Daoy (cell line): ENCODE measurements around the gene GAL3ST2. TPM values are rescaled to one million over a fixed set of nuclear protein-coding genes. Genes with fewer than 3 reads are reported as not detected.
"Not testable (repeated sequence)": the region's sequence is repeated elsewhere in the genome, so short reads cannot be mapped to it uniquely, and the experiment has no call there.

Source experiments
- DNase-seq: peaks from one replicate; pipeline ENCODE4 v3.0.0-alpha.2; 2015; ENCODE audit warnings: low read depth
- total RNA-seq: library from RNA; depleted of rRNA; stranded (reverse); fragments of >200 nt; shearing (Covaris generic); gene quantifications from 2 replicates; pipeline ENCODE4 v1.2.3, GENCODE V29; 2014

GAL3ST2 gene
- total RNA-seq, 1 experiment from 2014 or later: not detected

DNA sequence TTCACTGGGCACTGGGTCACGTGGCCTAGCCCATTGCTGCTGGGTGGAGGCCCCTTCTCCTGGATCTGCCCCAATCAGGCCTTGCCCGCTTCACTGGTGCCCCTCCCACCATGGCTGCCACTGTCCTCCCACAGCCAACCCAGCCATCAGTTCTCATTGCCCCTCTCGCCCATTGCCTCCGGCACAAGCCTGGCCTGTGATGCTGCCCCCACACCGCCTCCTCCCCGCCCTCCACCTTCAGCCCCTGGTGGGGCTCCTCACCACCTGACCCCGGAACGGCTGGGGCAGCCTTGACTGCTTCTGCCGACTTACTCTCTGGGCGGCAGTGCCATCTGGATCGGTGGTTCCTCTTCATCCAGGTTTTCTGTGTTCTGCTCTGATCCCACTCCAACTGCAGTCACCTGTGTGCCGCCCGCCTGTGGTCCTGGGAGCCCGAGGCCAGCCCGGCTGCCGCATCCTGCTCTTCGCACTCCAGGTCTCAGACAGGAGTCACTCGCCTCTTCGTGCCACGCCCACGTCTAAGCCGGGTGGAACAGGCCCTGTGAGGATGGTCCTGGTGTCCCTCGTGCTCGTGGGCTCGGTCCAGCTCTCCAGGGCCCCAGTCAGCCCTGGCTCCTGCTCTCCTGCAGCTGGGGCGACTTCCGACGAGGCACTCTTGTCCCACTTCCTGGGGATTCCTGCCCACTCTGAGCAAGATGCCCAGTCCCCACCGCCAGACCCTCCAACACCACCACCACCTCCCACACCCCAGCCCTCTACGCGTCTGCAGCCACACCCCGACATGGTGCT is 28.0 kb upstream of the GAL3ST2 start:
- DNase-seq: no peak

- no peak for DNase-seq
Measured at GRCh38 chr2:241750076-241750840, 26.4 kb upstream of the GAL3ST2 start.

- no peak for DNase-seq
Measured at GRCh38 chr2:241751152-241751551, 25.5 kb upstream of the GAL3ST2 start.

GRCh38 chr2:241751776-241752175 is 24.8 kb upstream of the GAL3ST2 start:
- no peak for DNase-seq

DNA sequence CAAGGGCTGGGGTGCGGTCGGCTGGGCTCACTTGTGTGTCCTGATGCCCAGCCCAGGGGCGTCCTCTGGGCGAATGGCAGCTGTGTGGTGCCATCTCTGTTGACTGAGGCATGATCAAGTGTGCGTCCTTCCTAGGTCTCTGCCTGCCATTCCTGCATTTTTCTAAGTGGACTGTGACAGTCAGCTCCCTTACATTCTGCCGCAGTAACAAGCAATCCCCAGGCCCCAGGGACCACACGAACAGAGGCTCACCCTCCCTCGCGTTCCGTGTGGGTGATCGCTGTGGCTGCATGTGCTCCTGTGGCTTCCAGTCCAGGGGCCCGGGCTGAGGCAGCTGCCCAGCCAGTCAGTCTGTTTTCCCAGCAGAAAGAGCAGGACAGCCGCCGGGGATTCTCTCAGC is 24.4 kb upstream of the GAL3ST2 start:
- no peak for DNase-seq

DNA sequence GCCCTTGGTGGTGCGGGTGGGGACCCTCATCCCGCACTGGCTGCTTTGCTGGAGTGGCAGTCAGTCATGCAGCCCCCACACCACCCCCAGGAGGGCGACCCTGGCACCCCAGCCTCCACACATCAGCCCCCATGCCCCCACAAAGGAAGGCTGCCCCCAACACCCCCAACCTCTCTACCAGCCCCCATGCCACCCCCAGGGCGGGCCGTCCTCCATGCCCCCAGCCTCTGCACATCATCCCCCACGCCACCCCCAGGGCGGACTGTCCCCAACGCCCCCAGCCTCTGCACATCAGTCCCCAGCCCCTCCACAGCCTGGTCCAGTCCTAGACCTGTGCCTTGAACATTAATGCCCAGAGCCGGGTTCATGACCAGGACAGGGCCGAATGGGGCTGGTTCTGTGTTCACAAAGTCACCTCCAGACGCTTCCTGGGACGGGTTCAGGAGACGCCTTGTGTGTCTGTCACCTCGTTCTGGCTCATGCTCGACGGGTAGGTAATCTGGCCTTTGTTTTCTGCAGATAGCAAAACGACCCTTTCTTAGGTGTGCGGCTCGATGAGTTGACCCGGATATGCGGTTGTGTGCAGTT is 23.8 kb upstream of the GAL3ST2 start:
- no peak for DNase-seq

DNA sequence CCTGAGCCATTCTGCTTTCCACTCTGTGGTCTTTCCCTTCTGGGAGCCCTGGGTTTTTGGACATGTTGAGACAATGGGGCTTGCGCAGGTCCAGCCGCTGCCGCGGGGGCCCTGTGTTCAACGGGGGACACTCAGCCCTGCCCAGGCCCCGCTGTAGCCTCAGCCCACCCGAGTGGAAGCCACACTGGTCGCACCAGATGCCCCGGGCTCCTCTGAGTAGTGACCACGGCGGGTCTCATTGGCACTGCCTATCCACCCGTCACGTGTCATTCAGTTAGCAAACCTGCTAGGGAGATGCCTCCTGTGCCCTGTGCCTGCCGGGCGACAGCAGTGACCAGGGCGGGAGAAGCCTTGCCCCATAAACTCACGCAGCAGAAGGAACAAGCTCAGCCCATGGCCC is 23.1 kb upstream of the GAL3ST2 start:
- no peak for DNase-seq

DNA sequence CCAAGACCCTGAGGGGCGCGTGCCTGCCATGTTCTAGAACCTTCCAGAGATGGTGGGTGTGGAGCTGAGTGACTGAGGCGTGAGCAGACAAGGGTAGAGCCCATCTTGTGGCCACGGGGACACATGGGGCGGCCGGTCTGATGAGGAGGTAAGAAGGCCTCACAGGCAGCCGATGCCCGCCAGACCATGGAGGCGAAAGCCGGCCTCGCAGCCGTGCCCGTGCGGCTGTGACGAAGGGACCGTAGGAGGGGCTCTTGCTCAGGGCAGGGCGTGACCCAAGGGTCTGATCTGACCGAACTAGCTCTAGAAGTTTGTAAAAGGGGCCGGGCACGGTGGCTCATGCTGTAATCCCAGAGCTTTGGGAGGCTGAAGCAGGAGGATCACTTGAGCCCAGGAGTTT is 22.6 kb upstream of the GAL3ST2 start:
- DNase-seq: no peak

DNA sequence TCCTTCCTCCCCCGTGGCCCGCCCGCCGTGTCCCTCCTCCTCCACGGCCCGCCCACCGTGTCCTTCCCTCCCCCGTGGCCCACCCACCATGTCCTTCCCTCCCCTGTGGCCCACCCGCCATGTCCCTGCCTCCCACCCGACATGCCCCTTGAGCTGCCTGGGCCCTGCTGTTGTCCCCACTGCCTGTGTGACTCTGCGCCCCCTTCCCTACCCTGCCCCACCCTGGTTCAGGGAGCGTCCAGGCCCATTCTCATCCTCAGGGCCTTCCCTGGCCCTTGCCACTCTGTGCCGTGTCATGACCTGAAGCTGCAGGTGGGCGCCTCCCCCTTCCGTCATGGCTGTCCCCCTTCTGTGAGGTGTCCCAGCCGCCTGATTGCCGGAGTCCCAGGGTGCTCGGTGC is 21.5 kb upstream of the GAL3ST2 start:
- no peak for DNase-seq

DNA sequence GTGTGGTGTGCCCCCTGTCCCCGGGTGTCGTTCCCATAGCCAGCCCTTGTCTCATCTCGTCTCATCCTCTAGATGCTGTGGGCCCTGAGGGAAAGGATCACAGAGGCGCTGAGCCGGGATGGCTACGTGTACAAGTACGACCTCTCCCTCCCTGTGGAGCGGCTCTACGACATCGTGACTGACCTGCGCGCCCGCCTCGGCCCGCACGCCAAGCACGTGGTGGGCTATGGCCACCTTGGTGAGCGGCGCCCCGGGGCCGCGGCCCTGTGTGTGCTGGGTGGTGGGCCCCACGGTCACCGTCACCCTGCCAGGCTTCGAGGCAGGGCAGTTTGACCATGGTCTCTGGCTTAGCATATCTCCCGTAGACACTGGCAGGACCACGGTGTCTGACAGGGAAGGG is 20.8 kb upstream of the GAL3ST2 start:
- DNase-seq: no peak

GRCh38 chr2:241759067-241759807 is 17.4 kb upstream of the GAL3ST2 start:
- DNase-seq: no peak

- DNase-seq: not testable (repeated sequence)
Measured at GRCh38 chr2:241759893-241760292, 16.7 kb upstream of the GAL3ST2 start.

DNA sequence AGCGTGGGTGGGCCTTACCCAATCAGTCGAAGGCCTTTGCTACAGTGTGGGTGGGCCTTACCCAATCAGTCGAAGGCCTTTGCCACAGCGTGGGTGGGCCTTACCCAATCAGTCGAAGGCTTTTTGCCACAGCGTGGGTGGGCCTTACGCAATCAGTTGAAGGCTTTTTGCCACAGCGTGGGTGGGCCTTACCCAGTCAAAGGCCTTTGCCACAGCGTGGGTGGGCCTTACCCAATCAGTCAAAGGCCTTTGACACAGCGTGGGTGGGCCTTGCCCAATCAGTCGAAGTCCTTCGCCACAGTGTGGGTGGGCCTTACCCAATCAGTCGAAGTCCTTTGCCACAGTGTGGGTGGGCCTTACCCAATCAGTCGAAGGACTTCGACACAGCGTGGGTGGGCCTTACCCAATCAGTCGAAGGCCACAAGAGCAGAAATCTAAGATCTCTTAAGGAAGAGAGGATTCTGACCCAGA is 16.3 kb upstream of the GAL3ST2 start:
- DNase-seq: no peak

GRCh38 chr2:241762321-241762932 is 14.2 kb upstream of the GAL3ST2 start:
- no peak for DNase-seq

DNA sequence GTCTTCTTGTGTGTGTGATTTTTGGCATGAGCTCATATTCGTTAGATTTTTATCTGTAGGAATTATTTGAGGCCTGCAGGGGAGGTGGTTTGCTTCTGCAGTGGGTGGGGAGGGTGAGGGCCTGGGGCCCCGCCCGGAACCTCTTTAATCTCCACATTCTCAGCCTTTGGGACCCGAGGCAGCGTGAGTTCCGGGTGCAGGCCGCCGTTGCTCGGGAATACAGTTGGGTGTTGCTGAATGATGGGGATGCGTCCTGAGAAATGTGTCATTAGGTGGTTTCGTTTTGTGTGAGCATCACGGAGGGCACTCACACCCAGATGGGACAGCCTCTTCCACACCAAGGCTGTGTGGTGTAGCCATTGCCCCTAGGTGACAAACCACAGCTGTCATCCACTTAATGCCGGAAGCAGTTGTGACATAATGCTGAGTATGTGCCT is 13.7 kb upstream of the GAL3ST2 start:
- DNase-seq: no peak

DNA sequence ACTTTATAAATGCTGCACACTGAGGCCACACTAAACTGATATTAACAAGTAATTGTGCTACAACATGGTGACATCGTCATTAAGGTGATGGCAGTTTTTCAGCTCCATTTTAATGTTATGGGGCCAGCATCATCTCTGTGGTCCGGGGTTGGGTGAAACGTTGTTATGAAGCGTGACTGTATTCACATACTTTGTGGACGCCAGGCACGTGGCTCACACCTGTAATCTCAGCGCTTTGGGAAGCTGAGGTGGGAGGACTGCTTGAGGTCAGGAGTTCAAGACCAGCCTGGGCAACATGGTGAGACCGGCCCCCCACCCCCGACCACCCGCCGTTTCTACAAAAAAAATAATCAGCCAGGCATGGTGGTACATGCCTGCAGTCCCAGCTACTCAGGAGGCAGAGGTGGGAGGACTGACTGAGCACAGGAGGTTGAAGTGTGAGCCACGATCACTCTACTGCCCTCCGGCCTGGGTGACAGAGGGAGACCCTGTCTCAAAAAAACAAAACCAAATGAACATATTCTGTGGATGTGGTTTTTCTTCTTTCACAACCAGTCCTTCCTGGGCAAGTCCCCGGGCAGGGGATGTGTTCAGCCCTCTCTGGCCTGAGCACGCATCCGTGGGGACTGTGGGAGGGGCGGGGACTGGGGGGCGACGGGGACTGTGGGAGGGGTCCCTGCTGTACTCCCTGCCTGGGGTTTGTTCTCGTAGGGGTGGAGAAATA is 12.9 kb upstream of the GAL3ST2 start:
- DNase-seq: no peak

DNA sequence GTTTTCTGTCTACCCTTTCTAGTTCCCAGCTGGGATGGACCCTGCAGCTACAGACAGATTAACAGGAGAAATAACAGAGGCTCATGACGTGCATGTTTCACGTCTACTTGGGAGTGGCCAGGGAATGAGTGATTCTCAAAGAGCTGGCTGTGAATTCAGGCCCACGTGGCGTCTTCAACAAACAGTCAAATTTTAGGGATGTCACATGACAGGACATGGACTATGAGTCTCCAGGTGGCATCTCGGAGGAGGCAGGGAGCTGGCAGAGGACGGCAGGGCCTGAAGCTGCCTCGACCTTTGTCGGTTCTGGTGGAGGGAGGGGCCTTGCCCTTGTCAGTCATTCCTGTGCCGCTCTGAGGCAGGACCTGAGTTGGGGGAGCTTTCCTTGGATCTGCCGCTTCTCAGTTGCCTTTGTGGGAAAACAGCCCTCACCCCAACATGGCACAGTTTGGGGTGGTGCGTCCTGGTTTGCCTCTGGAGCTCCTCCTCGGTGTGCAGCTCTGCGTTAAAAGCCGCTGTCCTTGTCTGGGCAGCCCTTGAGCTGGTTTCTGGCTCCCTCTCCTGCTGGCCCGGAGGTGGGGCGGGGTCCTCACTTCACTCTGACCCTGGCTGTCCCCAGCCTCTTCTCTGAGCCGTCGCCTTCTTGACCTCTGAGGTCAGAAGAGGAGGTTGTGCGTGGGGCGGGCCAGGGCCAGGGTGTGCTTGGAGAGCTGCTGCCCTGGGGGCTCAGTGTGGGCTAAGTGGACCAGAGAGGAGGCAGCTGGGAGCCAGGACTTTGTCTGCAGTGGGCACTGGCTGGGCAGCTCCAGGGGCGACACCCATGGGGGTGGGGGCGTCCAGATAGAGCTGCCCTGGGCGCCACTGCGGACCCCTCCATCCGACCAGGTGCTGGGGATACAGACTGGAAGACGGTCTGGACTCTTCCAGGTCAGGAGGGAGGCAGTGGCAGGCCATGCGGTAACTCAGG is 12.1 kb upstream of the GAL3ST2 start:
- no peak for DNase-seq

GRCh38 chr2:241767464-241768250 is 9.0 kb upstream of the GAL3ST2 start:
- no peak for DNase-seq

GRCh38 chr2:241768251-241768711 is 8.3 kb upstream of the GAL3ST2 start:
- DNase-seq: no peak
